GM13976 (cell line): ENCODE measurements around the gene NHEJ1.

Experiments used
- DNase-seq: peaks from one replicate; pipeline ENCODE4 v3.0.0; 2012; ENCODE audit warnings: low spot score
- CTCF ChIP-seq: IDR thresholded peaks from 2 replicates; pipeline ENCODE4 v1.5.1; 2012; ENCODE audit warnings: borderline replicate concordance, mild to moderate bottlenecking; ENCODE audit not compliant: insufficient read depth; ENCODE audit errors: extremely low read depth, missing control alignments, control extremely low read depth
- in situ Hi-C: fragments of 300-500 bp; cut with MboI; formaldehyde crosslinking; loops from one replicate; pipeline ENCODE4 v1.12.0; 2022; ENCODE audit warnings: low sequenced_read_pairs, mixed read lengths, inconsistent platforms; ENCODE audit not compliant: unreplicated experiment

The NHEJ1 gene

GRCh38 chr2:219180961-219181360, 20.3 kb upstream of the NHEJ1 start:
- in situ Hi-C loops: no loop called here
- no peak for TF ChIP-seq CTCF
- no peak for DNase-seq

DNA sequence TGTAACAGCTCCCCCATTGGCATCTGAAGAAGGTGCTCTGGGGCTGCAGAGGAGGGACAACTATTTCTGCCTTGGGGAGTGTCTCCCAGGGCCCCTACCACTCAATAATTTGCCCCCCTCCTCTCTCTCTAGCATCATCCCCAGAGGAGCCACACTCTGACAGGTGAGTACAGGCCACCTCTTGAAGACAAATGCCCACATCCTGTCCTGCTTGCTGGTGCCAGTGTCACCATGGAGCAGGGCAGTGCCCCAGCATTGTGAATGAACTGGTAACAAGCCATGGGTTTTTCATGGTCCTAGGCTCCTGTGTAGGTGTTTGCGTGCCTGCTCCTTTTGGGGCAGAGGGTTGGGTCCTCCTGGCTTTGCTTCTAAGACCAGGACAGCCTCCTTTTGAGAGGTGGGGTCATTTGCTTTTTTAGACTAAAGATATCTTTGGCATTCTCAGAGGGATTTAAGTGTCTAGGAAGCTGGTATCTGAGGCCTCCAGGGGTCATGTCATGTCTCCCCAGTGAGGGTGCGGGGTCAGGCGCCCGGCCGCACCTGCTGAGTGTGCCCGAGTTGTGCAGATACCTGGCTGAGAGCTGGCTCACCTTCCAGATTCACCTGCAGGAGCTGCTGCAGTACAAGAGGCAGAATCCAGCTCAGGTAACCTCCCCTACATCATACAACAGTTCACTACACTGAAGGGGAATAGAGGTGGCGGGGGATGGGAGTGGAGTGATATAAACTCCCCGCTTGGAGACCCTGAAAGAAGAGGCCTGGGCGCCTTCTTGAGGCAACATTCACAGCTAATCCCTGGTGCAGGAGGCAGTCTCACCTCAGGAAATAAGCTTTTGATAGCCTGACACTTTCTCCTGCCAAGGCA, 19.2 kb upstream of the NHEJ1 start:
- in situ Hi-C loops: no loop called here
- no peak for TF ChIP-seq CTCF
- DNase-seq: no peak

DNA sequence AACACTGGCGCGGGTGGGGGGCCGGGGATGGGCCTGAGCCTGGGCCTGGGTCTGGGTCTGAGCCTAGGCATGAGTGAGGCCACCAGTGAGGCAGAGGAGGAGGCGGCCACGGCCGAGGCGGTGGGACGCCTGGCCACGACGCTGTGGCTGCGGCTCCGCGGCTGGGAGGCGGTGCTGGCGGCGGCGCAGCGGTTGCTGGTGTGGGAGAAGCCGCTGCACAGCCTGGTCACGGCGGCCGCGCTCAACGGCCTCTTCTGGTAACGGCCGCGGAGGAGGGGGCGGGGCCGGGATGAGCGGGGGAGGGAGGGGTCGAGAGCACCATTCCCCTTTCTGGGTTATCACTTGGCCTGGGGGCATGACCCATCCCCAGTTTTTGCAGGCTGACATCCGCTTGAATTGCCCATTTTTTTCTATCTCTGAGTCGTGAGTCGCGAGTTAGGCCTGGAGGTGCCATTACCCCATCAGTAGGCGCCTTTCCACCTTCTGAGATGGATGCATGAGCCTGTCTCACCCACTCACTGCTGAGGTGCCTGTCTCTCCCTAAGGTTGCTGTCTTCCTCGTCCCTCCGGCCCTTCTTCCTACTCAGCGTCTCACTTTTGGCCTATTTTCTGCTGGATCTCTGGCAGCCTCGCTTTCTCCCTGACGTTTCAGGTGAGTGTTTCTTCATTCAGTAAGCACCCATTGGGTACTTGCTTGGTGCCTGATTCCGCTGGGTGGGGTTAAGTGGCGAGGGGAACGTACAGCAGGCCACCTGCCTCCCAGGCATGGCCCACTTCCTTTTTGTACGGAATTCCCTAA, 18.0 kb upstream of the NHEJ1 start:
- peak; percentile 60 for DNase-seq
- peak; percentile 6 for TF ChIP-seq CTCF
- in situ Hi-C loops: no loop called here

DNA sequence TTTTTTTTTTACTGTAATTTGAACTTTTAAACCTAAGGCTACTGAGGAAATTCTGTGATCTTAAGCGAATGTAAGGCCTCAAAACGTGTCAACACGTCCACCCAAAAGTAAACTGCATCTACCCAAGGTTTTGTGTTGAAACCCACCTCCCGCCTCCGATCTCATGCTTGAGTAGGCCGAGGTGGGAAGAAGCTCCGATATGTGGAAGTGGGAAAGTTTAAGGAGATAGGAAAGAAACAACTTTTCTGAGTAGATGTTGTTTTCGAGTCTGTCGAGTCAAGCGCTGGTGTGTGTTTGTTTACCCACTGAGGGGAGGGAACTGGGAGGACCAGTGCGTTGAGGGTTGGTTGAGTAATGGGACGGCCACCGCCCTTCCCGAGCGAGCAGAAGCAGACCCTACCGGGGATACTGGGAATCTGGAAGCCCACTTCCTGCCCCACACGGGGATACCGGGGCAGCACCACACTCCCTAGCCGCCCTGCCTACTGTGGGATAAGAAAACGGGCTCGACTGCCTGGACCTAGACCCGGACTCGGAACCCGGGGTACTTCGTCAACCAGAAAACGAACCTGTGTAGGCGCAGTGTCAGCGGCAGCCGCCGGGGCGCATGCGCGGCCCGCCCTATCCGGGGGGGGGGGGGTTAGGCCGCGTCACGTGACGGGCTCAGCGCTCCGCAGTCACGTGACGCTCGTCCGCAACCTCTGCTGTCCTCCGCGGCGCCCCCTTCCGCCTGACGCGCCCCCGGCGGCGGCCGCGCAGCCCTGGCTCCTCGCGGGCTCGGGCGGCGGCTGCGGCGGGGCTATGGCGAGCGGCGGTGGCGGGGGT, 17.1 kb upstream of the NHEJ1 start, which contains the start of gene RETREG2:
Gene RETREG2 (plus strand): TSS at position 724 of the 825 bp plus-strand sequence. CDS start 78 bp downstream, at position 802.
- in situ Hi-C loops: no loop called here
- DNase-seq: peak; percentile 99
- TF ChIP-seq CTCF: peak; percentile 63

DNA sequence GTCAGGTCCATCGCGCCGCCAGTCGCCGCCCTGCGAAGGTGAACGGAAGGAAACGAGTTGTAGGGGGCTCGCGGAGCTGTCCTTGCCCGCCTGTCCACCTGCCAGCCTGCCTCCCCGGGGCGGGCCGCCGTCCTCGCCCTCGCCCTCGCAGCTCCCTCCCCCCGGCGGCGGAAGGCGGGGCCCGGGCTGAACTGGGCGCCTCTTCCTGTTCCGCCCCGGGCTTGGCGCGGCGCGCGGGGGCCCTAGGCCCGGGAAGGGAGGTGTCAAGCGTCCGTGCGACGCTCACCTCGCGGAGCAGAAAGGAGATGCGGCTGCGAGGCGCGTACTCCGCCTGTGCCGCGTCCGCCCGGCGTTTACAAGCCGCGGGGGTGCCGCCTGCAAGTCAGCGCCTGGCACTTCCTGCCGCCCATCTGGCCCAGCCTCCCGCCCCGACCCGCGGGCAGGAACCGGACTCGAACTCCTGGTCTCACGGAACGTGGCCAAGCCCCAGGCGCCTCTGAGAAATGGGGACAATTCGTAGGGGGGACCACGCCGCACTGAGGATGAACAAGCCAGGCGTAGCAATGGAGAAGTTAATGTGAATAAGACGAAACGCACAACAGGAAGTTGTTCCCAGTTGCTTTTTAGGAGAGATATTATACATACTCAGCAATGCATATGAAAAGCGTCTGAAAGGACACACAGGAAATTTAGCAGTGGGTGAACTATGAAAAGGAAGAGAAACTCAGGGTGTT, 16.4 kb upstream of the NHEJ1 start, which contains the start of gene CNPPD1:
Gene CNPPD1 (minus strand): TSS at position 108 of the 734 bp plus-strand sequence. CDS start 97 bp downstream, at position 11.
- DNase-seq: peak; percentile 94
- no peak for TF ChIP-seq CTCF
- in situ Hi-C loops: no loop called here
